ENCODE data around the gene EVL. TPM values are rescaled to one million over a fixed set of nuclear protein-coding genes. Genes with fewer than 3 reads are reported as not detected.
"Not testable (repeated sequence)": the region's sequence is repeated elsewhere in the genome, so short reads cannot be mapped to it uniquely, and the experiment has no call there.

Gene EVL
- total RNA-seq, 2 experiments from 2014 or later: 206 to 298 TPM

DNA sequence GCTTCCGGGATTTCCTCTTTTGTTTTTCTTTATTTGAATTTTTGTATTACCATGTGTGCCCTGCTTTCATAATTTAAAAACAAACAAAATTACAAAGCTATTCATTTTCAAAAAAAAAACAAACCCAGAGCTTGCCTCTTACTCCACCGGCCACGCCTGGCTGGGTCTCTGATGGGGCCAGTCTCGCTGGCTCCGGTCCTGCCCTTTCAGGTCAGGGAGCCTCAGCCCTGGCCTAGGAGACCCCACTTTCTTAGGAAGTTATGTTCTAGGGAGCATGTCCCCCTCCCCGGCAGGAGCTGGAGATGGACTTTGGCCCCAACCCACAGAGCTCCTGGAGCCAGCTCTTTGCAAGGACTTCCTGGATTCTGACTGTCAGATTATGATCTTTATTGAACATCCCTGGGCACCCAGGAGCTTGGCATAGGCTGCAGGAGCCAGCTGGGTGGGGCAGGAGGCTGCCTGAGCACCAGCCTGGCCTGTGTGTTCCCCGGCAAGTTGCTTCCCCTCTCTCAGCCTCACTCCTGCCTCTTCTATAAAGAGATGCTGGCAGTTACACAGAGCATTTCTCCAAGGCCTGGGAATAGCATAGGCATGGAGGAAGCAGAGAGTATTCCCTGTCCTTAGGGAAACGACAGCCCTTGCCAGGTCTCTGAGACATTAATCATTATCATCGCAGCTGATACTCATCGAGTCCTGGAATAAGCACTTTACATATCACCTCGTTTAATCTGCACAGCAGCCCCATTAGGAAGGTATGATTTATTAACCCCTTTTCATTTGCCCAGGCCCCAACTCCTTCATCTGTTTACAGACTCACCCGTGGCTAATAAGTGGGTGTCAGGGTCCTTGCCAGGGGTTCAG is 90.8 kb downstream of the EVL start:
- H3K4me3 ChIP-seq (ENCODE audit: low read depth, low read length, poor library complexity, severe bottlenecking): no peak overlapping the region
- intact Hi-C loops (cut with micrococcal nuclease; ENCODE audit: unreplicated experiment): loop anchor here (5.0 kb wide), 3 partner anchors 81 to 174 kb away; partner anchors contain the start of genes EVL and YY1
- no peak for TF ChIP-seq EZH2phosphoT487 (IDR thresholded peaks at IDR 0.05; ENCODE audit: borderline replicate concordance, low read depth, low read length)
- TF ChIP-seq, protein P1, sequence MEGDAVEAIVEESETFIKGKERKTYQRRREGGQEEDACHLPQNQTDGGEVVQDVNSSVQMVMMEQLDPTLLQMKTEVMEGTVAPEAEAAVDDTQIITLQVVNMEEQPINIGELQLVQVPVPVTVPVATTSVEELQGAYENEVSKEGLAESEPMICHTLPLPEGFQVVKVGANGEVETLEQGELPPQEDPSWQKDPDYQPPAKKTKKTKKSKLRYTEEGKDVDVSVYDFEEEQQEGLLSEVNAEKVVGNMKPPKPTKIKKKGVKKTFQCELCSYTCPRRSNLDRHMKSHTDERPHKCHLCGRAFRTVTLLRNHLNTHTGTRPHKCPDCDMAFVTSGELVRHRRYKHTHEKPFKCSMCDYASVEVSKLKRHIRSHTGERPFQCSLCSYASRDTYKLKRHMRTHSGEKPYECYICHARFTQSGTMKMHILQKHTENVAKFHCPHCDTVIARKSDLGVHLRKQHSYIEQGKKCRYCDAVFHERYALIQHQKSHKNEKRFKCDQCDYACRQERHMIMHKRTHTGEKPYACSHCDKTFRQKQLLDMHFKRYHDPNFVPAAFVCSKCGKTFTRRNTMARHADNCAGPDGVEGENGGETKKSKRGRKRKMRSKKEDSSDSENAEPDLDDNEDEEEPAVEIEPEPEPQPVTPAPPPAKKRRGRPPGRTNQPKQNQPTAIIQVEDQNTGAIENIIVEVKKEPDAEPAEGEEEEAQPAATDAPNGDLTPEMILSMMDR (conservative IDR thresholded peaks at IDR 0.05; ENCODE audit: low read length): no peak
- peak overlapping the region; percentile 58 for H3K4me2 ChIP-seq (ENCODE audit: low read length)
- H3K9me2 ChIP-seq (ENCODE audit: insufficient read depth, low read length): no peaks in the 10 kb centered on the region
- H3K79me2 ChIP-seq (ENCODE audit: insufficient read depth, low read depth, low read length): no peaks in the 10 kb centered on the region
- peak overlapping the region; percentile 79 for H3K27ac ChIP-seq (ENCODE audit: low read depth, low read length, poor library complexity, severe bottlenecking)
- no peaks in the 10 kb centered on the region; the same call in 1 of the 2 replicates for H3K9me3 ChIP-seq (ENCODE audit: low read length)
- H3K36me3 ChIP-seq (ENCODE audit: insufficient read depth, low read length): peaks cover 11% of the 10 kb centered on the region
- BruUV-seq (replicated peaks): no TSS peak
- no peaks in the 10 kb centered on the region for H4K20me1 ChIP-seq (ENCODE audit: insufficient read depth, low read length)
- H2AFZ ChIP-seq (ENCODE audit: low read length): no peak overlapping the region
- no peak for DNase-seq (ENCODE audit: low spot score)
- peaks cover 32% of the 10 kb centered on the region for H3K4me1 ChIP-seq (ENCODE audit: insufficient read depth, low read length, poor library complexity, severe bottlenecking)
- POLR2A ChIA-PET: interaction anchor here (0.6 to 1.5 kb wide), 8 partner anchors 9 to 91 kb away, joined by 3 to 6 read pairs (median 4); partner anchors contain the start of gene EVL
- CTCF ChIA-PET (ENCODE audit: unreplicated experiment): interaction anchor here (0.9 to 2.3 kb wide), 3 partner anchors 14 to 38 kb away, joined by 3 to 9 read pairs (median 4); no protein-coding TSS in a partner anchor

GRCh38 chr14:100156776-100157175 is 91.6 kb downstream of the EVL start:
- peak overlapping the region; percentile 58 for H3K4me2 ChIP-seq (ENCODE audit: low read length)
- H3K4me1 ChIP-seq (ENCODE audit: insufficient read depth, low read length, poor library complexity, severe bottlenecking): peaks cover 32% of the 10 kb centered on the region
- H3K9me2 ChIP-seq (ENCODE audit: insufficient read depth, low read length): no peaks in the 10 kb centered on the region
- H3K79me2 ChIP-seq (ENCODE audit: insufficient read depth, low read depth, low read length): no peaks in the 10 kb centered on the region
- no TSS peak for BruUV-seq (replicated peaks)
- H3K27ac ChIP-seq (ENCODE audit: low read depth, low read length, poor library complexity, severe bottlenecking): peak overlapping the region; percentile 79
- no peaks in the 10 kb centered on the region for H4K20me1 ChIP-seq (ENCODE audit: insufficient read depth, low read length)
- H3K36me3 ChIP-seq (ENCODE audit: insufficient read depth, low read length): peaks cover 11% of the 10 kb centered on the region
- DNase-seq (ENCODE audit: low spot score): no peak
- ChIA-PET POLR2A (interaction anchor here (0.6 to 1.8 kb wide), 6 partner anchors 10 to 92 kb away, joined by 3 to 7 read pairs (median 3); partner anchors contain the start of gene EVL), CTCF (ENCODE audit: unreplicated experiment) (interaction anchor here (1.2 to 2.3 kb wide), 2 partner anchors 15 to 36 kb away, joined by 4 to 9 read pairs; no protein-coding TSS in a partner anchor)
- peak overlapping the region; percentile 36 for H3K4me3 ChIP-seq (ENCODE audit: low read depth, low read length, poor library complexity, severe bottlenecking)
- no peak overlapping the region for H2AFZ ChIP-seq (ENCODE audit: low read length)
- TF ChIP-seq, protein P1 (conservative IDR thresholded peaks at IDR 0.05; ENCODE audit: low read length): no peak
- no peak for TF ChIP-seq EZH2phosphoT487 (IDR thresholded peaks at IDR 0.05; ENCODE audit: borderline replicate concordance, low read depth, low read length)
- no peaks in the 10 kb centered on the region; the same call in 1 of the 2 replicates for H3K9me3 ChIP-seq (ENCODE audit: low read length)
- intact Hi-C loops (cut with micrococcal nuclease; ENCODE audit: unreplicated experiment): loop anchor here (1.0 to 5.0 kb wide), 4 partner anchors 37 to 174 kb away; partner anchors contain the start of genes EVL and YY1

- peak overlapping the region; percentile 58 for H3K4me2 ChIP-seq (ENCODE audit: low read length)
- H2AFZ ChIP-seq (ENCODE audit: low read length); H3K9me2 ChIP-seq (ENCODE audit: insufficient read depth, low read length); H3K79me2 ChIP-seq (ENCODE audit: insufficient read depth, low read depth, low read length); H3K9me3 ChIP-seq (ENCODE audit: low read length); BruUV-seq (replicated peaks); H4K20me1 ChIP-seq (ENCODE audit: insufficient read depth, low read length): not testable (repeated sequence)
- DNase-seq (ENCODE audit: low spot score): peak; percentile 71
- peaks cover 32% of the 10 kb centered on the region for H3K4me1 ChIP-seq (ENCODE audit: insufficient read depth, low read length, poor library complexity, severe bottlenecking)
- peaks cover 11% of the 10 kb centered on the region for H3K36me3 ChIP-seq (ENCODE audit: insufficient read depth, low read length)
- intact Hi-C loops (cut with micrococcal nuclease; ENCODE audit: unreplicated experiment): loop anchor here (1.0 to 5.0 kb wide), 4 partner anchors 36 to 175 kb away; partner anchors contain the start of genes EVL and YY1
- ChIA-PET POLR2A (interaction anchor here (0.6 to 1.8 kb wide), 9 partner anchors 11 to 743 kb away, joined by 3 to 7 read pairs (median 3); partner anchors contain the start of gene EVL), CTCF (ENCODE audit: unreplicated experiment) (interaction anchor here (0.7 to 2.3 kb wide), 3 partner anchors 16 to 677 kb away, joined by 3 to 9 read pairs (median 4); partner anchors contain the start of gene SETD3)
- H3K4me3 ChIP-seq (ENCODE audit: low read depth, low read length, poor library complexity, severe bottlenecking): peak overlapping the region; percentile 80
- peak overlapping the region; percentile 79 for H3K27ac ChIP-seq (ENCODE audit: low read depth, low read length, poor library complexity, severe bottlenecking)
Observed at GRCh38 chr14:100157548-100158232, 92.5 kb downstream of the EVL start.
